ENCODE results near the gene ZSCAN32.

ZSCAN32 gene

GRCh38 chr16:3400779-3401688, at the start of gene ZSCAN32, which contains the start of gene ZNF174:
TSS of gene ZSCAN32 (minus strand) at chr16:3401004. CDS start at chr16:3397557, 3,447 bp downstream.
TSS of gene ZNF174 (plus strand) at chr16:3401215. CDS start at chr16:3402005, 790 bp downstream.
- peak; percentile 97 for DNase-seq (ENCODE audit: low read depth)

- DNase-seq (ENCODE audit: low read depth) = no peak
These were observed 43.2 kb upstream of the ZSCAN32 start for GRCh38 chr16:3444032-3444388.

- DNase-seq (ENCODE audit: low read depth) = peak; percentile 77
These were observed 42.6 kb upstream of the ZSCAN32 start, which contains the start of the genes NAA60 and ZNF597 for GRCh38 chr16:3443108-3444031. TSS of gene NAA60 (plus strand) at chr16:3443680. CDS start at chr16:3476228, 32,548 bp downstream. TSS of gene ZNF597 (minus strand) at chr16:3443504. CDS start at chr16:3443153, 351 bp downstream.

GRCh38 chr16:3439637-3440036, 38.8 kb upstream of the ZSCAN32 start:
- DNase-seq (ENCODE audit: low read depth) = no peak

- no peak for DNase-seq (ENCODE audit: low read depth)
These were observed 33.6 kb upstream of the ZSCAN32 start for GRCh38 chr16:3434373-3434772.

GRCh38 chr16:3431779-3432219, 31.0 kb upstream of the ZSCAN32 start:
- DNase-seq (ENCODE audit: low read depth) = peak; percentile 98

GRCh38 chr16:3413730-3414379, 13.1 kb upstream of the ZSCAN32 start:
- DNase-seq (ENCODE audit: low read depth) = no peak

GRCh38 chr16:3408561-3409197, 7.9 kb upstream of the ZSCAN32 start:
- no peak for DNase-seq (ENCODE audit: low read depth)

- DNase-seq (ENCODE audit: low read depth) = no peak
These were observed 1.1 kb upstream of the ZSCAN32 start for GRCh38 chr16:3401719-3402397.

GRCh38 chr16:3400446-3400778, 392 bp downstream of the ZSCAN32 start:
- DNase-seq (ENCODE audit: low read depth) = no peak

- no peak for DNase-seq (ENCODE audit: low read depth)
These were observed 11.0 kb downstream of the ZSCAN32 start for GRCh38 chr16:3389663-3390338.

GRCh38 chr16:3388325-3388724, 12.5 kb downstream of the ZSCAN32 start:
- no peak for DNase-seq (ENCODE audit: low read depth)

- no peak for DNase-seq (ENCODE audit: low read depth)
These were observed 17.8 kb downstream of the ZSCAN32 start for GRCh38 chr16:3383045-3383448.

- DNase-seq (ENCODE audit: low read depth) = no peak
These were observed 22.9 kb downstream of the ZSCAN32 start for GRCh38 chr16:3377917-3378316.

- no peak for DNase-seq (ENCODE audit: low read depth)
These were observed 25.1 kb downstream of the ZSCAN32 start for GRCh38 chr16:3375680-3376079.

- DNase-seq (ENCODE audit: low read depth) = no peak
These were observed 31.7 kb downstream of the ZSCAN32 start for GRCh38 chr16:3369073-3369472.

GRCh38 chr16:3364774-3365427, 35.9 kb downstream of the ZSCAN32 start:
- peak; percentile 85 for DNase-seq (ENCODE audit: low read depth)

GRCh38 chr16:3363793-3364192, 37.0 kb downstream of the ZSCAN32 start:
- DNase-seq (ENCODE audit: low read depth) = no peak

- DNase-seq (ENCODE audit: low read depth) = no peak
These were observed 37.9 kb downstream of the ZSCAN32 start for GRCh38 chr16:3362931-3363330.

- DNase-seq (ENCODE audit: low read depth) = no peak
These were observed 41.9 kb downstream of the ZSCAN32 start for GRCh38 chr16:3358871-3359270.

All from CMK (cell line).